Measurements from ENCODE around the gene ETS1.
A peak's percentile ranks its signal among the peaks of the same experiment; 100 is the strongest.

The ETS1 gene

DNA sequence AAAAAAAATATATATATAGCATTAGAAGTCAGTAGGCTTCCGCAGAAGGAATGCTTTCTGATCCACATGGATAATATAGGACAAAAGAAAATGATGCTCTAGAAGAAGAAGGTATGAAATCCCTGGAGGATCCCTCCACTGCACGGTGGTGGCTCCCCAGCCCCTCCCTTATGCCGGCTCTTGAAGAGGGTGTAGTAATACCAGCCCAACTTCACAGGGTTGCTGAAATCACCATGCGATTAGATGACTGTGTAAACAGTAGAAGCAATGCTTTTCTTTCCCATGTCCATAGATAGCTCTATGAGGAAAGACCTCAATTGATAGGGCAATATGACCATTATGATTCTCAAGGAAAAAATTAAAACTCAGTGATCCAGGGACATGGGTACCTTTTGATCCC lies 3.2 kb upstream of the ETS1 start:
- H3K4me2 ChIP-seq (ENCODE audit: low read length): no peak overlapping the region

DNA sequence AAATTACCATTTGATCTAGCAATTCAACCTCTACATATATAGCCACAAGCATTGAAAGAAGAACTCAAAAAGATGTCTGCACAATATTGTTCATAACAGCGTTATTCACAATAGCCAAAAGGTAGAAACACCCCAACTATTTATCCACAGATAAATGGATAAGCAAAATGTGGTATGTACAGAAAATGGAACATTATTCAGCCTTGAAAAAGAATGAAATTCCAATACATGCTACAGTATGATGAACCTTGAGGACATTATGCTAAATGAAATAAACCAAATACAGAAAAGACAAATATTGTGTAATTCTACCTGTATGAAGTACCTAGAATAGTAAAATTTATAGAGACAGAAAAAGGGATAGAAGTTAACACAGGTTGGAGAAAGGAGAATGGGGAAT lies 2.6 kb upstream of the ETS1 start:
- no peaks in the 10 kb centered on the region for H3K79me2 ChIP-seq (ENCODE audit: control insufficient read depth, insufficient read depth, low read length)
- no peak overlapping the region for H3K4me2 ChIP-seq (ENCODE audit: low read length)
- H3K36me3 ChIP-seq (ENCODE audit: control insufficient read depth, insufficient read depth, low read length): no peaks in the 10 kb centered on the region
- H4K8ac ChIP-seq (ENCODE audit: low read depth, low read length): no peak overlapping the region
- no peak overlapping the region for H3K4me3 ChIP-seq (ENCODE audit: low read length)
- no peak overlapping the region for H3K56ac ChIP-seq (ENCODE audit: low read length)
- no peak overlapping the region for H3K9ac ChIP-seq (ENCODE audit: low read length)
- DNase-seq: no peak
- H2BK15ac ChIP-seq (replicated peaks; ENCODE audit: low read depth): peak overlapping the region; percentile 59
- no CpG with 5 or more reads among the region's 1 CpG for WGBS (ENCODE audit: extremely low coverage, insufficient coverage, low lambda C conversion rate)
- H3K23ac ChIP-seq (ENCODE audit: low read length): no peak overlapping the region
- H3K4me1 ChIP-seq (ENCODE audit: control insufficient read depth, low read depth, low read length): peaks cover 29% of the 10 kb centered on the region
- no peak overlapping the region for H3K18ac ChIP-seq (ENCODE audit: low read length)
- no peak overlapping the region for H4K5ac ChIP-seq (ENCODE audit: low read length)
- H2BK120ac ChIP-seq (ENCODE audit: low read depth, low read length): no peak overlapping the region
- no peak overlapping the region for H3K4ac ChIP-seq (ENCODE audit: low read depth, low read length)
- H3K27ac ChIP-seq (ENCODE audit: low read depth, low read length): no peak overlapping the region
- no peak overlapping the region for H2AK5ac ChIP-seq (ENCODE audit: low read length)
- no peak overlapping the region for H2BK5ac ChIP-seq (ENCODE audit: low read length)
- no peaks in the 10 kb centered on the region for H3K79me1 ChIP-seq (ENCODE audit: low read length)
- no peaks in the 10 kb centered on the region for H3K27me3 ChIP-seq (ENCODE audit: insufficient read depth, low read length, poor library complexity)

More for the DNA sequence above, 3.2 kb upstream of the ETS1 start:
- Histone ChIP-seq H3K56ac (ENCODE audit: low read length) (no peak overlapping the region), H2AK5ac (ENCODE audit: low read length) (no peak overlapping the region), H3K9ac (ENCODE audit: low read length) (no peak overlapping the region), H3K4me3 (ENCODE audit: low read length) (no peak overlapping the region), H3K36me3 (ENCODE audit: control insufficient read depth, insufficient read depth, low read length) (no peaks in the 10 kb centered on the region), H2BK120ac (ENCODE audit: low read depth, low read length) (no peak overlapping the region), H3K23ac (ENCODE audit: low read length) (no peak overlapping the region), H3K27me3 (ENCODE audit: insufficient read depth, low read length, poor library complexity) (no peaks in the 10 kb centered on the region), H2BK5ac (ENCODE audit: low read length) (no peak overlapping the region), H3K79me2 (ENCODE audit: control insufficient read depth, insufficient read depth, low read length) (no peaks in the 10 kb centered on the region), H2BK15ac (replicated peaks; ENCODE audit: low read depth) (peak overlapping the region; percentile 58), H3K27ac (ENCODE audit: low read depth, low read length) (no peak overlapping the region), H4K5ac (ENCODE audit: low read length) (no peak overlapping the region), H3K4me1 (ENCODE audit: control insufficient read depth, low read depth, low read length) (peaks cover 29% of the 10 kb centered on the region), H3K18ac (ENCODE audit: low read length) (no peak overlapping the region), H4K8ac (ENCODE audit: low read depth, low read length) (no peak overlapping the region), H3K4ac (ENCODE audit: low read depth, low read length) (no peak overlapping the region), H3K79me1 (ENCODE audit: low read length) (no peaks in the 10 kb centered on the region)
- no peak for DNase-seq
- WGBS (ENCODE audit: extremely low coverage, insufficient coverage, low lambda C conversion rate): no CpG with 5 or more reads among the region's 4 CpGs

DNA sequence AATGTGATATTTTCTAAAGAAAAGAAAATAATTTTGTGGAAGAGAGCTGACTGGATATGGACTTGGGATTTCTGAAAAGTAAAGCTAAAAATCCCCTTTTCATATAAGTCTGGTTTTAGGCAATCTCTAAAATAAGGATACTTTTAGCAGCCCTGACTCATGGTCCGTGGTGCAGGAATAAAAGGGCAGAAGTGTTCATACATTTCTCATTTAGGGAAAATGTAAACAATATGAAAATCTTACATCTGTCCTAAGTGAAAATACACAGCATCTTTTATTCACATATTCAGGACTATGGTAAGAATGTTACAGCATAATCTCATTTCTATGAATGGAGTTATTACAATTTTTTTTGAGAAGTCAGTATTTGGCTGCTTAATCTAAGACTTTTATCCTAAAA lies 735 bp upstream of the ETS1 start:
- Histone ChIP-seq H3K4me1 (ENCODE audit: control insufficient read depth, low read depth, low read length) (peaks cover 16% of the 10 kb centered on the region), H3K27ac (ENCODE audit: low read depth, low read length) (no peak overlapping the region), H3K23ac (ENCODE audit: low read length) (no peak overlapping the region), H3K18ac (ENCODE audit: low read length) (no peak overlapping the region), H2BK15ac (replicated peaks; ENCODE audit: low read depth) (no peak overlapping the region), H3K9ac (ENCODE audit: low read length) (no peak overlapping the region), H4K8ac (ENCODE audit: low read depth, low read length) (no peak overlapping the region), H3K36me3 (ENCODE audit: control insufficient read depth, insufficient read depth, low read length) (no peaks in the 10 kb centered on the region), H2AK5ac (ENCODE audit: low read length) (no peak overlapping the region), H3K4me2 (ENCODE audit: low read length) (no peak overlapping the region), H3K27me3 (ENCODE audit: insufficient read depth, low read length, poor library complexity) (no peaks in the 10 kb centered on the region), H2BK120ac (ENCODE audit: low read depth, low read length) (no peak overlapping the region), H3K4ac (ENCODE audit: low read depth, low read length) (no peak overlapping the region), H3K79me1 (ENCODE audit: low read length) (no peaks in the 10 kb centered on the region), H3K4me3 (ENCODE audit: low read length) (no peak overlapping the region), H2BK5ac (ENCODE audit: low read length) (no peak overlapping the region), H3K79me2 (ENCODE audit: control insufficient read depth, insufficient read depth, low read length) (no peaks in the 10 kb centered on the region), H3K56ac (ENCODE audit: low read length) (no peak overlapping the region), H4K5ac (ENCODE audit: low read length) (no peak overlapping the region)
- DNase-seq: no peak
- no CpG with 5 or more reads among the region's 1 CpG for WGBS (ENCODE audit: extremely low coverage, insufficient coverage, low lambda C conversion rate)

DNA sequence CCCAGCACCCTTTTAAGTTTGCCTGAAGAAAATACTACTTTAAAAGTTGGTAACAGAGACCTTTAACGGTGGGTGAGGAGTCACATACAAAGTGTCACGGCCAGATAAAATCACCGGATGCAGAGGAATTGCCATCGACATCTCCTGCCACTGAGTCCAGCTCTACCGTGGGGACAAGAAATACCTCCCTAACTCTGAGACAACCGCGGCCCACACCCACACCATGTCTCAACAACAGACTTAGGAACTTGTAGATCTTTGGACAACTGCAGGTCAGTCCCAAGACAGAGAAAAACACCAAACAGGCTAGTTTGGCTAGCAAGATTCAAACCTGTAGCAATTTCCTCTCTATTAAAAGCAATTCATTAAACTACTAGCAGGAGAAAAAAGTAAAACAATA lies 669 bp downstream of the ETS1 start:
- Histone ChIP-seq H3K4ac (ENCODE audit: low read depth, low read length) (no peak overlapping the region), H3K23ac (ENCODE audit: low read length) (no peak overlapping the region), H3K79me2 (ENCODE audit: control insufficient read depth, insufficient read depth, low read length) (no peaks in the 10 kb centered on the region), H2BK5ac (ENCODE audit: low read length) (peak overlapping the region; percentile 32), H3K4me2 (ENCODE audit: low read length) (peak overlapping the region; percentile 73), H3K18ac (ENCODE audit: low read length) (no peak overlapping the region), H3K56ac (ENCODE audit: low read length) (peak overlapping the region; percentile 75), H3K9ac (ENCODE audit: low read length) (peak overlapping the region; percentile 59), H3K27me3 (ENCODE audit: insufficient read depth, low read length, poor library complexity) (no peaks in the 10 kb centered on the region), H4K5ac (ENCODE audit: low read length) (no peak overlapping the region), H3K4me3 (ENCODE audit: low read length) (peak overlapping the region; percentile 25), H3K4me1 (ENCODE audit: control insufficient read depth, low read depth, low read length) (peaks cover 9% of the 10 kb centered on the region), H2BK120ac (ENCODE audit: low read depth, low read length) (no peak overlapping the region), H3K79me1 (ENCODE audit: low read length) (no peaks in the 10 kb centered on the region), H2BK15ac (replicated peaks; ENCODE audit: low read depth) (no peak overlapping the region), H3K27ac (ENCODE audit: low read depth, low read length) (no peak overlapping the region), H4K8ac (ENCODE audit: low read depth, low read length) (no peak overlapping the region), H2AK5ac (ENCODE audit: low read length) (no peak overlapping the region), H3K36me3 (ENCODE audit: control insufficient read depth, insufficient read depth, low read length) (no peaks in the 10 kb centered on the region)
- DNase-seq: no peak
- no CpG with 5 or more reads among the region's 7 CpGs for WGBS (ENCODE audit: extremely low coverage, insufficient coverage, low lambda C conversion rate)

DNA sequence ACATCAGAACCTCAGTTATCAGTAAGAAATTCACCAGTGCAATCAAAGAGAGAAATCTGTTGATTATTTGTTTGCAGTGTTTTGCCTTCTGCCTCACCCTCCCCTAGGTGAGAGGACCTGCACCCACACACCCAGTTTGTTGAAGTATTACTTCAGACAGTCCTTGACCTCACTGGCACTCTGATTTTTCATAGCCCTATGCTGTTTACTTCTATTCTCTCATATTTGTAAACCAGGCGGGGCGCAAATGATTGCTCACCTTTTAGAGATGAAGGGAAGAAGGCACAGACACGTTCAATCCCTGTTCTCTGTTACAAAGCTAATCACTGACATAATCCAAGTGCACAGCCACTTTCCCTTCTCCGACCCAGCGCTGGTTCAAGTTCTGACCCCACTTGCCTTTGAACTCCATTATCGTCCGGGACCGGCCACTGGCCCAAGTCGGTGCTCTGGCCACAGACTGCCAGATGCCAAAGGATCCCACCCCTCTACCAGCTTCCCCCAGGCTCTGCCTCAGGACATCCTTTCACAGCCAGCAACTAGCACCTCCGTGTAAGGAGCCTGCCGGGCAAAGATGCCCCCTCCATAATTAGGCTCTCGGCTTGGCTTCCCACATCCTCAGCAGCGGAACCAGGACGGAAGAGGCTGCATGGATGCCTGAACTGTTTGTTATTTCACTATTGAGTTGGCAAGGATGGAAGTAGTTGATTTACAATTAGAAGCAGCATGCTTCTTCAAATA lies 1.7 kb downstream of the ETS1 start:
- no CpG with 5 or more reads among the region's 14 CpGs for WGBS (ENCODE audit: extremely low coverage, insufficient coverage, low lambda C conversion rate)
- Histone ChIP-seq H4K5ac (ENCODE audit: low read length) (no peak overlapping the region), H3K4me3 (ENCODE audit: low read length) (no peak overlapping the region), H4K8ac (ENCODE audit: low read depth, low read length) (no peak overlapping the region), H2AK5ac (ENCODE audit: low read length) (no peak overlapping the region), H3K27ac (ENCODE audit: low read depth, low read length) (peak overlapping the region; percentile 12), H3K56ac (ENCODE audit: low read length) (peak overlapping the region; percentile 46), H3K4me2 (ENCODE audit: low read length) (peak overlapping the region; percentile 25), H3K4ac (ENCODE audit: low read depth, low read length) (no peak overlapping the region), H3K79me2 (ENCODE audit: control insufficient read depth, insufficient read depth, low read length) (no peaks in the 10 kb centered on the region), H3K36me3 (ENCODE audit: control insufficient read depth, insufficient read depth, low read length) (no peaks in the 10 kb centered on the region), H3K4me1 (ENCODE audit: control insufficient read depth, low read depth, low read length) (peaks cover 7% of the 10 kb centered on the region), H2BK120ac (ENCODE audit: low read depth, low read length) (no peak overlapping the region), H3K18ac (ENCODE audit: low read length) (no peak overlapping the region), H3K27me3 (ENCODE audit: insufficient read depth, low read length, poor library complexity) (no peaks in the 10 kb centered on the region), H2BK15ac (replicated peaks; ENCODE audit: low read depth) (no peak overlapping the region), H3K79me1 (ENCODE audit: low read length) (no peaks in the 10 kb centered on the region), H3K9ac (ENCODE audit: low read length) (peak overlapping the region; percentile 16), H2BK5ac (ENCODE audit: low read length) (no peak overlapping the region), H3K23ac (ENCODE audit: low read length) (no peak overlapping the region)
- DNase-seq: peak; percentile 63

DNA sequence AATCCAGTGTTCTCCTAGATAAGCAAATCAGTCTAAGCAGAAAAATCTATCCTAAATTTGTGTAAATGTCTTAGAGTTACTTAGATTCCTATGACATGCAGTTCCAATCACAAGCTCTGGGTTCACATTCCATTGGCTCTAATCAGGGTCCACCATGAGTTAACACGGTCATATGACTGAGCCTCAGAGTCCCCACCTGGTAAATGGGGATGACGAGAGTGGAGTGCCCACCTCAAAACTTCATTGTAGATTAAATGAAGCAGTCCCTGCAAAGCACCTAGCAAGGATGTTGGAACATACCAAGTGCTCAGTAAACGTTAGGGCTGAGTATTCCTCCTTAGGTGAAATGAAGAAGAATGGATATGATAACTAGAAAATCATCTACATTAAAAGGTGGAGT lies 3.1 kb downstream of the ETS1 start:
- H3K4ac ChIP-seq (ENCODE audit: low read depth, low read length): no peak overlapping the region
- H2AK5ac ChIP-seq (ENCODE audit: low read length): no peak overlapping the region
- H3K9ac ChIP-seq (ENCODE audit: low read length): no peak overlapping the region
- H3K27ac ChIP-seq (ENCODE audit: low read depth, low read length): no peak overlapping the region
- H4K8ac ChIP-seq (ENCODE audit: low read depth, low read length): no peak overlapping the region
- H3K36me3 ChIP-seq (ENCODE audit: control insufficient read depth, insufficient read depth, low read length): no peaks in the 10 kb centered on the region
- WGBS (ENCODE audit: extremely low coverage, insufficient coverage, low lambda C conversion rate): no CpG with 5 or more reads among the region's 3 CpGs
- H4K5ac ChIP-seq (ENCODE audit: low read length): no peak overlapping the region
- no peak overlapping the region for H2BK120ac ChIP-seq (ENCODE audit: low read depth, low read length)
- peak overlapping the region; percentile 60 for H3K18ac ChIP-seq (ENCODE audit: low read length)
- peak; percentile 71 for DNase-seq
- no peaks in the 10 kb centered on the region for H3K79me1 ChIP-seq (ENCODE audit: low read length)
- no peak overlapping the region for H3K23ac ChIP-seq (ENCODE audit: low read length)
- no peaks in the 10 kb centered on the region for H3K79me2 ChIP-seq (ENCODE audit: control insufficient read depth, insufficient read depth, low read length)
- H3K4me3 ChIP-seq (ENCODE audit: low read length): no peak overlapping the region
- H2BK15ac ChIP-seq (replicated peaks; ENCODE audit: low read depth): no peak overlapping the region
- no peak overlapping the region for H3K4me2 ChIP-seq (ENCODE audit: low read length)
- peaks cover 10% of the 10 kb centered on the region for H3K4me1 ChIP-seq (ENCODE audit: control insufficient read depth, low read depth, low read length)
- no peak overlapping the region for H3K56ac ChIP-seq (ENCODE audit: low read length)
- no peaks in the 10 kb centered on the region for H3K27me3 ChIP-seq (ENCODE audit: insufficient read depth, low read length, poor library complexity)
- no peak overlapping the region for H2BK5ac ChIP-seq (ENCODE audit: low read length)

Data from mesendoderm (in vitro differentiated cells).